HUES48 (cell line): ENCODE measurements around the gene PDHB.

Source experiments
- H3K27ac ChIP-seq: one replicate; pipeline ENCODE4 v1.7.0; 2013; ENCODE audit warnings: low read depth, low read length, inconsistent platforms
- H3K27me3 ChIP-seq: 2 replicates; pipeline ENCODE4 v1.6.1; 2013; ENCODE audit warnings: mild to moderate bottlenecking, low read length; ENCODE audit not compliant: control insufficient read depth, insufficient read depth
- H3K36me3 ChIP-seq: 2 replicates; pipeline ENCODE4 v1.6.1; 2013; ENCODE audit warnings: low read length; ENCODE audit not compliant: control insufficient read depth, insufficient read depth
- H3K4me1 ChIP-seq: 2 replicates; pipeline ENCODE4 v1.6.1; 2013; ENCODE audit warnings: mild to moderate bottlenecking, low read length; ENCODE audit not compliant: control insufficient read depth, insufficient read depth
- H3K4me3 ChIP-seq: 2 replicates; pipeline ENCODE4 v1.5.1; 2013; ENCODE audit warnings: mild to moderate bottlenecking, low read depth, low read length
- H3K9ac ChIP-seq: 2 replicates; pipeline ENCODE4 v1.6.1; 2013; ENCODE audit warnings: mild to moderate bottlenecking, low read depth, low read length, moderate library complexity
- H3K9me3 ChIP-seq: 2 replicates; pipeline ENCODE4 v1.6.1; 2013; ENCODE audit warnings: low read length; ENCODE audit not compliant: control insufficient read depth, insufficient read depth

PDHB gene

DNA sequence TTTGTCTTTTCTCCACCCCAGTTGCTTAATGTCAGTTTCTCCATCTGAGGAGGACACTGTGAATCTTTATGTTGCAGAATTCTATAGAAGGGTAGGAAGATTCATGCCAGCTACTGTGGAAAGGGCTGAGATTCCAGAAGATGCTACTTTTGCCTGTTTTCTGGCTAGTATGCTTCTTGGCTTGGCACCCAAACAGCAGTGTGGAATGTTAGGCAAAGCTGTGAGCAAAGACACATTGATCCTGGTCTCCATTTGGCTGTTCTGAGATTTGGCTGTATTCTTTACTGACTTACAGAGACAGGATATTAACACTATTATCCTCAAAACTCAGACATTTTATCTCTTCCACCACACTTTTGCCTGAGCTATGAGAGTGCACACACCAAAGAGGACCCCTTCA, 39.3 kb downstream of the PDHB start:
- Histone ChIP-seq H3K9ac (no peak overlapping the region), H3K9me3 (no peaks in the 10 kb centered on the region), H3K27me3 (no peaks in the 10 kb centered on the region), H3K27ac (no peak overlapping the region), H3K36me3 (no peaks in the 10 kb centered on the region), H3K4me1 (peaks cover 17% of the 10 kb centered on the region), H3K4me3 (no peak overlapping the region)

DNA sequence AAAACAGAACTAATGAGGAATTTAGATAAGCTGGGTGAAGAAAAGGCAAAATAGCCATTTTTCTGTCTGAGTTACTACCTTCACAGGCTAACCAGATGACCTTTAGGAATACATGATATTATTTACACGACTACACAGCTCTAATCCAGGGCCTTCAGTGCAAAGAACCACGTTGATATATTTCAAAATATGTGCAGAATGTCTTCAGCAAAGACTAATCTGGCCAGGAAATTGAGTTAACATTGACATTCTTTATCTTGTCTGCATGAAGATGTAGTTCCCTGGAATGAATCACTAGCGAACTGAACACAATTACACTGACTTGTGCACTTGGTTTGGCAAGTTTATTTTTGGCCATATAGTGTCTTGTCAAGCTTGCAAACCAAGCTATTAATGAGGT, 41.5 kb downstream of the PDHB start:
- H3K9ac ChIP-seq, result no peak overlapping the region
- H3K9me3 ChIP-seq, result no peaks in the 10 kb centered on the region
- H3K4me1 ChIP-seq, result peaks cover 24% of the 10 kb centered on the region
- H3K27ac ChIP-seq, result no peak overlapping the region
- no peaks in the 10 kb centered on the region for H3K36me3 ChIP-seq
- no peaks in the 10 kb centered on the region for H3K27me3 ChIP-seq
- no peak overlapping the region for H3K4me3 ChIP-seq

DNA sequence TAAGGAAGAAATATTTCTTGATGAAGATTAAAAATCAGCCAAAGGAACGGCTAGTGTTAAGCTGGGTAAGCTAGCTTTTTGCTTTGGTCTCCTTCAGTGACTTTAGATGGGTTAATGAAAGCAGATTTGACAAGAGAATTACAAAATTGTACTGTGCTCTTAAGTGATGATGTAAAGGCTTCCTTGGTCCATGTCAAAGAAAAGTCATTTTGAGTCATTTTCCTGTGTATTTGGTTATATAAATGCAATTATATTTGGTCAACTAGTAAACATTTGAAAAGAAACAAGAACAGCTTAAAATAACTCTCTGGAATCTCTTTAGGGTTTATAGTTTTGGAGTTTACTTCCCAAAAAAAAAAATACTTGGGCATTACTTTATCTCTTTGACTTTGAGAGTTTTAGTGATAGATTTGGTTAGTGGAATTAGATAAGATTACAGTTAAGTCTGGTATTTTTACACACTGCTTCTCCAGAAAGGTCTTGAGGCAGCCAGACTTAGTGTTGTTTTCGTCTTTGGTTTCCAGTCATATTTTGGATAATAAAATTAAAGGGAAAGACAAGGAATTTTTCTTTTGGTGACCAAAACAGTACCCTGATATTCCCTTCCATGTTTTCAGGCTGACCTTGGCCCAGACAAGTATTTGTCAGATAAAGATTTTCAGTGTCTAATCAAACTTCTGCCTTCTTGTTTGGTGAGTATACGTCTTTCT, 42.3 kb downstream of the PDHB start:
- Histone ChIP-seq H3K27ac (peak overlapping the region; percentile 23), H3K9ac (no peak overlapping the region), H3K9me3 (no peaks in the 10 kb centered on the region), H3K27me3 (no peaks in the 10 kb centered on the region), H3K4me3 (no peak overlapping the region), H3K36me3 (no peaks in the 10 kb centered on the region), H3K4me1 (peaks cover 29% of the 10 kb centered on the region)

DNA sequence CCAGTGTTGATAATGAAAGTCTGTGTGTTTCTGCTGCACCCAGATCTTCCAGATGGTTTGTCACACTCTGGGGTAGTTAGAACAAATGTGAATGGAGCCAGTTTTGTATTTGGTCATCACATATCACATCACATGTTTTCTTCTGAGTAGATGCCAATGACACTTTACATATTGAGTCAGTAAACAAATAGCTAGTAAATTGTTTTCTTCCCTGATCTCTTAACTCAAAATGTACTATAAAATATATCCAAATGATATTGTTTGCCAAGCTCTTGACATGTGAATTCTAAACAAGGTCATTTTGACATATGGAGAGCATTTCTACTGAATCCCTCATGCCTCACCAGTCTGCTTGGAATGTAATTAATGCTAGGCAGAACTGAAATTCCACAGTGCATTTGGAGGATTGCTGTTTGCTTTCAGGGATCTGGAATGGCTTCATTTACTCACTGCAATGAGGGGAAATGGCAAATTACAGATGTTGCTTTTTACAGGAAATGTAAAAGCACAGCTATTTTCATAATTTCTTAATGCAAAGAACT, 45.0 kb downstream of the PDHB start:
- peaks cover 11% of the 10 kb centered on the region; the same call in 1 of the 2 replicates for H3K4me1 ChIP-seq
- H3K9me3 ChIP-seq, result no peaks in the 10 kb centered on the region
- H3K27ac ChIP-seq, result no peak overlapping the region
- H3K36me3 ChIP-seq, result no peaks in the 10 kb centered on the region
- no peaks in the 10 kb centered on the region for H3K27me3 ChIP-seq
- no peak overlapping the region for H3K4me3 ChIP-seq
- no peak overlapping the region for H3K9ac ChIP-seq

DNA sequence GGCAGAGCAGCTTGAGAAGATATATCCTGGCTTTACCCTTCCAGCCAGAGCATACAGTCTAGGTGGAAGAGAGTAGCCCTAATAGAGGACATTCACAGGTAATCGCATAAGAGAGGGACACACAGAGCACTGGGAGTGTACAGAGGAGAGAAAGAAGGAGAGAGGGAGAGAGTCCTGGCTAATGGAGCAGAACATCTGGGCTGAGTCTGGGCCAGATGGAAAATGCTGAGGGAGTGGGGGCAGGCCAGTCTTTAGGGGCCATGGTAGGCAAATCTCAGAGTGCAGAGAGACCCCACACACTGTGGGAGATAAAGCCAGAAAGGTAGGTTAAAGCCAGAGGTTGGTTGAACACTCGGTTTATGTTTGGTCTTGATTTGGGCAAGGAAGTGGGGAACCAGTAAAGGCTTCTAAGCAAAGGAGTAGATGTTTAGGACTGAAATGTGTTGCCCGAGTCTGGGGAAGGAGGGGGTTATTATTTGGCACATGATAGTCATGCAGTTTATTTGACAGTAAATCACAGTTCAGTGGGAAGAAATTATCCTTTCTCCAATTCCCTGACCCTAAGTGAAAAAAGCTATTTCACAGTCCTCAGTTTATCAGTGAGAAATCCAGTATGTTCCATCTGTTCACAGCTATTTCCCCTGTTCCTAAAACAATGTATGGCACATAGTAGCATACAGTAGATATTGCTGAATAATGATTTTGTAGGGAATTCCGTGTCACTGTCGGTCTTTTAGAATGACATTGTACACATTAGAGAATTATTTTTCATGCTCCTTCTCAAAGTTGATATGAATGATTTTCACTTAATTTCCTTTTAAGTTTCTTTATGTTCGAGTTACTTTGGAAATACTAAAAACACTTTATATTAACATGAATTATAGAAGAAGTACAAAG, 45.7 kb downstream of the PDHB start:
- H3K4me1 ChIP-seq, result peaks cover 11% of the 10 kb centered on the region; the same call in 1 of the 2 replicates
- no peaks in the 10 kb centered on the region for H3K9me3 ChIP-seq
- H3K4me3 ChIP-seq, result no peak overlapping the region
- no peaks in the 10 kb centered on the region for H3K27me3 ChIP-seq
- H3K36me3 ChIP-seq, result no peaks in the 10 kb centered on the region
- H3K27ac ChIP-seq, result no peak overlapping the region
- no peak overlapping the region for H3K9ac ChIP-seq

DNA sequence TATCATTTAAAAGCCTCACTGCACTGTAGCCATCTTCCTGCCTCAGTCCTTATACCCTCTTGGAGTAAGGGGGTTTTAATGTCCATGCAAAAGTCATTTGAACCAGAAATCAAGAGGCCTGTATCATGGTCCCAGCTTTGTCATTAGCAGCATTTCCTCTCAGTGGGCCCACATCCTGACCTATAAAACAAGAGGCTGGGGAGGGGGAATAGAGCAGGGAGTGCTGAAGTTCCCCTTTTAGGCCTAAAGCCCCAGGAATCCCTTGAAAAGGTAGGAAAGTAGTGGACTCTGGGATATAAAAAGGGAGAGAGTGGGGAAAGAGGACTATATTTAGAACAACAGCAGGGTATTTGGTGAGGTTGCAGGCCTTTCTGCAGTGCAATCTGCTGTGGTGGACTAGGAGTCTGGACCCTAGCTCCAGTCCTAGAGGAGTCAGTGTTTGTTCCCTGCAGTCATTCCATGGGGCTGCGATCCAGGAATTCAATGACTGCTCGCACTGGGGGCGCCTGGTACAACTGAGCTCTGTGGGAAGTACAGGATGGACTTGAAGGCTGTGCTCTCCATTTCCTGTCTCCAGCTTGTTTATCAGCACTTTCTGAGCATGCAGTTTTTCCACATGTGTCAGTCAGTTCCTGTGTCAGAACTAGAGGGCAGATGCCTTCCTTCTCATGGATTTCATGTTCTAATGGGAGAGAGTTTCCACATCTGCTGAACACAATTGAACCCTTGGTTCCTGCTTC, 46.8 kb downstream of the PDHB start:
- Histone ChIP-seq H3K4me1 (peaks cover 11% of the 10 kb centered on the region; the same call in 1 of the 2 replicates), H3K9ac (no peak overlapping the region), H3K4me3 (no peak overlapping the region), H3K36me3 (no peaks in the 10 kb centered on the region), H3K9me3 (no peaks in the 10 kb centered on the region), H3K27ac (no peak overlapping the region), H3K27me3 (no peaks in the 10 kb centered on the region)

DNA sequence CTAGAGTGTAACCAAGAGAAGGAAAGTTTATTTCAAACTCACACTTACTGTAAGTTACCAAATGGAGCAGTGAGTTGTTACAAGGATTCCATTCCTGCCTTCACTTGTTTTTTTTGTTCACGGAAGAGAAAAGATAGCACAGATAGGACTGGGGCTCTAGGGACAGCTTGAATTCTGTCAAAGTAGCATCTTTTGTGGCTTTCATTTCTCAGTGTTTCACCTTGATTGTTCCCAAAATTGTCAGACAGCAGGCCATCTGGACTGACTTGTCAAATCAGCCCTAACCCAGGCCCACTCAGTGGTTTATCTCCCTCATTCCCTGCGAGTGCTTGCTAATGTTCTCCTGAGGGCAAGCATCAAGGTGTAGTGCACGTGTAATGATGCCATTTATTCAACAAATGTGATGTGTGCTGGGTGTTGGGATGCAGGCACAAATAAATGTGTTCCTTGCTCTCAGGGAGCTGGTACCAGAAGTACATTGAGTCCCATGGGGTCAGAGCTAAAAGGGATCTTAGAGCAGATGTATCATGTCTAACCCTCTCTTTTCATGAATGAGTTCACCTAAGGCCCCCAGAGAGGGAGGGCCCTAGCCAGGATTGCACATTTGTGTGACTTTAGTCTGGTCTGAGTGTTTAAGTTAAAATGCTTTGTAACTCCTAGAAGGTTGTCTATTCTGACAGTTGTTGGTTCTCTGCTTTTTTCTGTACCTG, 49.1 kb downstream of the PDHB start:
- H3K36me3 ChIP-seq, result no peaks in the 10 kb centered on the region
- H3K9ac ChIP-seq, result no peak overlapping the region
- peaks cover 11% of the 10 kb centered on the region; the same call in 1 of the 2 replicates for H3K4me1 ChIP-seq
- no peak overlapping the region for H3K27ac ChIP-seq
- H3K27me3 ChIP-seq, result no peaks in the 10 kb centered on the region
- no peaks in the 10 kb centered on the region for H3K9me3 ChIP-seq
- no peak overlapping the region for H3K4me3 ChIP-seq

DNA sequence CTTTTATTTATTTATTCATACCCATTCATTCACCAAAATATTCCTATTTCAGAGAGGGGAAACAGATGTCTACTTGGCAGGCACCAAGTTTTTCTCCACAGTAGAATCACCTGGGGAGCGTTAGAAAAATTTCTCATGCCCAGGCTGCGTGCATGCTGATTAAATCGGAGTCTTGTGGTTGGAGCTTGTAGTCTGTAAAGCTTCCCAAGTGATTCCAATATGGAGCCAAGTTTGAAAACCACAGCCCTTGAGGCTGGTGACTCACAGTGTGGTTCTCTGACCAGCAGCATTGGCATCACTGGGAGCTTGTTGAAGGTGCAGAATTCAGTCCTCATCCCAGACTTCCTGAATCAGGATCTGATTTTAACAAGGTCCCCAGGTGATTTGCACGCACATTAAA, 49.7 kb downstream of the PDHB start:
- Histone ChIP-seq H3K27me3 (no peaks in the 10 kb centered on the region), H3K9me3 (no peaks in the 10 kb centered on the region), H3K4me3 (no peak overlapping the region), H3K4me1 (peaks cover 11% of the 10 kb centered on the region; the same call in 1 of the 2 replicates), H3K9ac (no peak overlapping the region), H3K36me3 (no peaks in the 10 kb centered on the region), H3K27ac (no peak overlapping the region)

DNA sequence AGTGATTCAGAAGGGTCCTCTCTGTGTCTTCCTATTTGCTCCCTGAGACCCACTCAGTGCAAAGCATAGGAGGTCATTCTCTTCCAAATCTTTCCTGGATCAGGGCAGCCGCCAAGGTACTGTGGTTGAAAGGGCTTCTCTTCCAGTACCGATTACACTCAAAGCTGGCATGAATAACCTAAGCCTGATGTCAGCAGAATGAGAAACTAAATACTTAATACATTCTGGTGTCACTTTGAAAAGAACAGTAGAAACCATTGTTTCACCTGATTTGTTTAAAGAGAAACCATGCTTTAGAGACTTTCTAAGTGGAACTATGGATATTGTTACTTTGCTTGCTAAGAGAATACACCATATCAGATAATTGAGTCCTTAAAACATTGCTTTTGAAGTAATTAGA, 50.2 kb downstream of the PDHB start:
- H3K9me3 ChIP-seq, result no peaks in the 10 kb centered on the region
- no peak overlapping the region for H3K4me3 ChIP-seq
- H3K4me1 ChIP-seq, result peaks cover 8% of the 10 kb centered on the region; the same call in 1 of the 2 replicates
- no peaks in the 10 kb centered on the region for H3K36me3 ChIP-seq
- no peak overlapping the region for H3K9ac ChIP-seq
- no peaks in the 10 kb centered on the region for H3K27me3 ChIP-seq
- H3K27ac ChIP-seq, result no peak overlapping the region

DNA sequence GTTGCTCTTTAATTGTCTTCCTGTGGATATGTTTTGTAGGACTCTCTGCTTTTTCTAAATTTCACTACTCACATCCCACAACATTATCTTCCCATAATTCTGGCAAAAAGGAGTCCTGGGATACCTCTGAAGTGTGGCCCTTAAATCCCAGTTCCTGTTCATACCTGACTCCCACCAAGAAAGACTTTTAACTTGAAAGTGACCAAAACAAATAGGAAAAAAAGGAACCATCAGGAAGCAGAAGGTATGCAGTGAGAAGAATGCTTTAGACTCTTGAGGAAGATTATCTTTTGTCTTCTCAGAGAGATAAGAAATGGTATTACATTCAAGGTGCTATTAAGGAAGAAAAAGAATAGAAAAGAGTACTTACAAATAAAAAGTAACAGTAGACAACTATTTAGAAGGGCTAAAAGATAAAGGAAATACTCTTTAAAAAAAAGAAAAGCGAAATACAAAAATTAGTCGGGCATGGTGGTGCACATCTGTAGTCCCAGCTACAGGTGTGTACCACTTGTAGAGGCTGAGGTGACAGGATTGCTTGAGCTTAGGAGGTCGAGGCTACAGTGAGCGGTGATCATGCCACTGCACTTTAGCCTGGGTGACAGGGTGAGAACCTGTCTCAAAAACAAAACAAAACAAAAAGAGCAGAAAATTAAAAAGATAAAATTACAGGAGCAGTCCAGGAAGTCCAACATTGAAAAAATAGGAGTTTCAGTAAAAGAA, 54.1 kb downstream of the PDHB start:
- Histone ChIP-seq H3K36me3 (no peaks in the 10 kb centered on the region), H3K27ac (no peak overlapping the region), H3K4me3 (no peak overlapping the region), H3K27me3 (no peaks in the 10 kb centered on the region), H3K4me1 (no peaks in the 10 kb centered on the region), H3K9ac (no peak overlapping the region), H3K9me3 (no peaks in the 10 kb centered on the region)
